Natural killer cell (primary cell): ENCODE results near the gene ANO10. TPM values are rescaled to one million over a fixed set of nuclear protein-coding genes. Genes with fewer than 3 reads are reported as not detected.

ENCODE experiments used
- ATAC-seq, 3 donors: fragments of 150-1000 bp in 2 of 3; fragments of 200-7000 bp in 1 of 3; cut with Tn5 transposase; 1 replicate in 1 of 3; 2 replicates in 2 of 3; pipeline ENCODE4 v1.10.0; 2021; ENCODE audit warnings: mild to moderate bottlenecking in 2 of 3, moderate library complexity in 2 of 3
- DNase-seq, 2 donors: peaks; one replicate each; pipeline versions ENCODE4 v3.0.0 to v3.0.0-alpha.2; 2013 to 2021; ENCODE audit warnings: mixed read lengths in 1 of 2
- H3K27ac ChIP-seq: one replicate; pipeline ENCODE4 v1.5.1; 2013; ENCODE audit warnings: mild to moderate bottlenecking, low read length
- H3K27me3 ChIP-seq: one replicate; pipeline ENCODE4 v1.6.1; 2013; ENCODE audit warnings: low read length; ENCODE audit not compliant: control insufficient read depth, insufficient read depth
- H3K36me3 ChIP-seq: one replicate; pipeline ENCODE4 v1.6.1; 2013; ENCODE audit warnings: low read length; ENCODE audit not compliant: control insufficient read depth, insufficient read depth
- H3K4me1 ChIP-seq: one replicate; pipeline ENCODE4 v1.6.1; 2013; ENCODE audit warnings: low read length; ENCODE audit not compliant: control insufficient read depth, insufficient read depth
- H3K4me3 ChIP-seq: one replicate; pipeline ENCODE4 v1.5.1; 2013; ENCODE audit warnings: low read length
- H3K9me3 ChIP-seq: one replicate; pipeline ENCODE4 v1.6.1; 2013; ENCODE audit warnings: low read length; ENCODE audit not compliant: control insufficient read depth, insufficient read depth
- H3K27ac Mint-ChIP-seq, 2 donors: one replicate each; pipeline ENCODE4 v1.8.0; 2022; ENCODE audit warnings: mild to moderate bottlenecking in 2 of 2, mixed read lengths in 2 of 2, moderate library complexity in 1 of 2
- H3K27me3 Mint-ChIP-seq, 2 donors: one replicate each; pipeline ENCODE4 v1.8.0; 2022; ENCODE audit warnings: low read depth in 2 of 2, mixed read lengths in 2 of 2
- H3K36me3 Mint-ChIP-seq: one replicate; pipeline ENCODE4 v1.8.0; 2022; ENCODE audit warnings: mixed read lengths
- H3K4me1 Mint-ChIP-seq, 2 donors: one replicate each; pipeline ENCODE4 v1.8.0; 2022; ENCODE audit warnings: mixed read lengths in 2 of 2
- H3K4me3 Mint-ChIP-seq: one replicate; pipeline ENCODE4 v1.8.0; 2022; ENCODE audit warnings: mild to moderate bottlenecking, moderate library complexity, mixed read lengths
- H3K9me3 Mint-ChIP-seq, 2 donors: one replicate each; pipeline ENCODE4 v1.8.0; 2022; ENCODE audit warnings: mixed read lengths in 2 of 2
- WGBS: methylation state at CpG from one replicate; pipeline ENCODE4 v1.1.7; 2013; ENCODE audit warnings: missing lambda C conversion rate; ENCODE audit not compliant: insufficient coverage; 5-methylcytosine and 5-hydroxymethylcytosine counted together
- intact Hi-C: fragments of 100-400 bp; cut with micrococcal nuclease; formaldehyde crosslinking; loops from one replicate; pipeline ENCODE4 v1.14.2; 2022
- total RNA-seq, 4 donors: library from RNA; stranded (reverse); fragments of 120-200 nt in 1 of 4; gene quantifications; one replicate each; pipeline versions ENCODE4 v1.2.3 to v1.2.4, GENCODE V29; 2013 to 2022
- TF ChIP-seq, protein P1 (sequence below): fragments of 200-600 bp; IDR thresholded peaks from one replicate; pipeline ENCODE4 v1.8.0; 2022; ENCODE audit warnings: antibody characterized with exemption

ANO10 gene
- total RNA-seq, 3 donors from 2014 or later (not counting 1 experiment from before 2014, with no cell fraction given), result 8.9 to 11.2 (median 10.9) TPM

DNA sequence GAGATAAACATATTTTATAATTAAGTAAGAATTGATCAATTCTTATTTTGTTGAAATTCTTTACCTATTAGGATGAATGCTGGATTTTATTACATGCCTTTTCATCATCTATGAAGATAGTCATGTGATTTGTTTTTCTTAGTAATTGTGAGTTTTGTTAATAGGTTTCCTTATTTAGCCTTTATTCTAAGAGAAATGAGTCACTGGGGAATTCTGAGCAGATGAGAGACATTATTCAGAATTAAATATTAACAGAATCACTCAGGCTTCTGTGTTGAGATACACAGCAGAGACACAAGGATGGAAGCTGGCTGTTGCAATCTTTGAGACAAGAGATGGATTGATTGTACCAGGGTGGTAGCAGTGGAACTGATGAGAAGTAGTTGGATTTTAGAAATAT lies 7.4 kb upstream of the ANO10 start:
- H3K4me1 ChIP-seq, result peaks cover 10% of the 10 kb centered on the region
- Mint-ChIP-seq H3K27ac (no peak overlapping the region), H3K4me3 (no peak overlapping the region), H3K36me3 (no peaks in the 10 kb centered on the region), H3K4me1 (no peaks in the 10 kb centered on the region), H3K27me3 (peaks cover 21 to 23% of the 10 kb centered on the region in 2 donors), H3K9me3 (no peaks in the 10 kb centered on the region)
- DNase-seq (no peak), ATAC-seq (no peak)
- TF ChIP-seq, protein P1, sequence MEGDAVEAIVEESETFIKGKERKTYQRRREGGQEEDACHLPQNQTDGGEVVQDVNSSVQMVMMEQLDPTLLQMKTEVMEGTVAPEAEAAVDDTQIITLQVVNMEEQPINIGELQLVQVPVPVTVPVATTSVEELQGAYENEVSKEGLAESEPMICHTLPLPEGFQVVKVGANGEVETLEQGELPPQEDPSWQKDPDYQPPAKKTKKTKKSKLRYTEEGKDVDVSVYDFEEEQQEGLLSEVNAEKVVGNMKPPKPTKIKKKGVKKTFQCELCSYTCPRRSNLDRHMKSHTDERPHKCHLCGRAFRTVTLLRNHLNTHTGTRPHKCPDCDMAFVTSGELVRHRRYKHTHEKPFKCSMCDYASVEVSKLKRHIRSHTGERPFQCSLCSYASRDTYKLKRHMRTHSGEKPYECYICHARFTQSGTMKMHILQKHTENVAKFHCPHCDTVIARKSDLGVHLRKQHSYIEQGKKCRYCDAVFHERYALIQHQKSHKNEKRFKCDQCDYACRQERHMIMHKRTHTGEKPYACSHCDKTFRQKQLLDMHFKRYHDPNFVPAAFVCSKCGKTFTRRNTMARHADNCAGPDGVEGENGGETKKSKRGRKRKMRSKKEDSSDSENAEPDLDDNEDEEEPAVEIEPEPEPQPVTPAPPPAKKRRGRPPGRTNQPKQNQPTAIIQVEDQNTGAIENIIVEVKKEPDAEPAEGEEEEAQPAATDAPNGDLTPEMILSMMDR, result no peak
- intact Hi-C loops, result no loop called here
- no peak overlapping the region for H3K4me3 ChIP-seq
- no peaks in the 10 kb centered on the region for H3K36me3 ChIP-seq
- no peak overlapping the region for H3K27ac ChIP-seq
- no peaks in the 10 kb centered on the region for H3K27me3 ChIP-seq
- no peaks in the 10 kb centered on the region for H3K9me3 ChIP-seq

DNA sequence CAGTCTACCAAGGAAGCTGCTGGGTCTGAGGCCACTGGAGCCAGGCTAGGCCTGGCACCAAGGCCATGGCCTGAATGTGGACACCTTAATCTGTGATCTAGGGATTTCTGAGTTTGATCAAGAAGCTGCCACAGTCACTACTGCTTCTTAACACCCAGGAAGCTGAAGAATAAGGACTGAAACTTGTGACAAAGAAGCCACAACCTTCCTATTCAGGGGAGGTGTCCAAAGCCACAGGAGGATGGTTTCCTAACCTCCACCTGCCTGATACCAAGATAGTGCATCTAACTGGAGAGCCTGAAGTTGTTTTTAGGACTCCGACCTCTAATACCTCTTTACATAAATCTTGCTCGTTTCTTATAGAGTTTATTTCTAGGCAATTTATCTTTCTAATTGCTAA lies 5.5 kb upstream of the ANO10 start:
- Mint-ChIP-seq H3K27ac (no peak overlapping the region), H3K36me3 (no peaks in the 10 kb centered on the region), H3K9me3 (no peaks in the 10 kb centered on the region), H3K4me1 (peaks cover 6 to 7% of the 10 kb centered on the region in 2 donors), H3K27me3 (peaks cover 21 to 23% of the 10 kb centered on the region in 2 donors), H3K4me3 (no peak overlapping the region)
- Histone ChIP-seq H3K36me3 (no peaks in the 10 kb centered on the region), H3K27ac (no peak overlapping the region), H3K27me3 (no peaks in the 10 kb centered on the region), H3K9me3 (no peaks in the 10 kb centered on the region), H3K4me1 (peaks cover 14% of the 10 kb centered on the region), H3K4me3 (no peak overlapping the region)
- DNase-seq (peak in 1 of 2 donors; percentile 16), ATAC-seq (peak in 1 of 3 donors; percentile 29)
- TF ChIP-seq, protein P1, result no peak
- intact Hi-C loops, result no loop called here
- WGBS, result no CpG with 5 or more reads among the region's 2 CpGs

DNA sequence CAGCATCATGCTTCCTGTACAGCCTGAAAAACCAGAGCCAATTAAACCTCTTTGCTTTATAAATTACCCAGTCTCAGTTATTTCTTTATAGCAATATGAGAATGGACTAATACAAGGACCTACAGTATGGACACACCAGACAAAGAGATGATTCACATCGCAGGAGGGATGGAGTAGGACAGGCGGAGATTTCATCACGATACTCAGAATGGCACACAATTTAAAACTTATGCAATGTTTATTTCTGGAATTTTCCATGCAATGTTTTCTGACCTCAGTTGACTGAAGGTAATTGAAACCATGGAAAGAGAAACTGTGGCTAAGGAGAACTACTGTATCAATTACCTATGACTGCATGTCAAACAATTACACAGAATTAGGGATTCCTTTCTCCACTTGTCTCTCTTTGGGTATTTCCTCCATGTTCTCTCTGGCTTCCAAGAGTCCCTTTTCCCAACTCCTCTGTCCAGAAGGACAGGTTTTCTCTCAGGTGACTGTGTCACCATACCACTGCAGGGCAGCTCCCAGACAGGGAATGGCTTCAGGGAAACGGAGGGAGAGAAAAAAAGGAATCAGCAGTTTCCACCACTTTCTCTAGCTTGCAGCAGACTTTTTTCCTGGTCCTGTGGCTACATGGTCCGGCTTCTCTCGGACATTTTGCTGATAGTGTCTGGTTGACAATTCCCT lies 3.0 kb upstream of the ANO10 start:
- Histone ChIP-seq H3K27me3 (no peaks in the 10 kb centered on the region), H3K36me3 (no peaks in the 10 kb centered on the region), H3K4me3 (no peak overlapping the region), H3K4me1 (peaks cover 24% of the 10 kb centered on the region), H3K9me3 (no peaks in the 10 kb centered on the region), H3K27ac (no peak overlapping the region)
- H3K27ac Mint-ChIP-seq, result no peak overlapping the region
- H3K4me3 Mint-ChIP-seq, result peak overlapping the region; percentile 7
- intact Hi-C loops, result no loop called here
- H3K9me3 Mint-ChIP-seq, result no peaks in the 10 kb centered on the region
- TF ChIP-seq, protein P1, result no peak
- ATAC-seq, result no peak
- 92% methylated on average over 6 of the region's 6 CpGs for WGBS
- H3K4me1 Mint-ChIP-seq, result peaks cover 16 to 19% of the 10 kb centered on the region in 2 donors
- no peaks in the 10 kb centered on the region for H3K36me3 Mint-ChIP-seq
- DNase-seq, result no peak
- H3K27me3 Mint-ChIP-seq, result peaks cover 10 to 15% of the 10 kb centered on the region in 2 donors
